Neutrophil (primary cell): ENCODE results near the gene KIFC3.
A peak's percentile ranks its signal among the peaks of the same experiment; 100 is the strongest.
"Not testable (repeated sequence)": the region's sequence is repeated elsewhere in the genome, so short reads cannot be mapped to it uniquely, and the experiment has no call there.

ENCODE experiments used
- H3K27ac ChIP-seq: fragments of 200-600 bp; sonication (generic); 2 replicates; pipeline ENCODE4 v1.5.1; 2016; ENCODE audit warnings: mild to moderate bottlenecking, moderate library complexity
- H3K27me3 ChIP-seq: fragments of 200-600 bp; sonication (generic); 2 replicates; pipeline ENCODE4 v1.6.0; 2016; ENCODE audit warnings: mild to moderate bottlenecking
- H3K36me3 ChIP-seq: fragments of 200-600 bp; sonication (generic); 2 replicates; pipeline ENCODE4 v1.5.1; 2017
- H3K4me1 ChIP-seq, 2 experiments: fragments of 200-600 bp in 1 of 2; sonication (generic) in 1 of 2; 1 replicate in 1 of 2; 2 replicates in 1 of 2; pipeline versions ENCODE4 v1.5.1 to v1.6.1; 2013 to 2016; ENCODE audit warnings: low read depth in 1 of 2, low read length in 1 of 2, mild to moderate bottlenecking in 1 of 2, moderate library complexity in 1 of 2; ENCODE audit not compliant: control insufficient read depth in 1 of 2, insufficient read depth in 1 of 2
- H3K4me3 ChIP-seq, 2 experiments: fragments of 200-600 bp in 1 of 2; sonication (generic) in 1 of 2; 1 replicate in 1 of 2; 2 replicates in 1 of 2; pipeline ENCODE4 v1.5.1; 2013 to 2016; ENCODE audit warnings: low read depth in 1 of 2, low read length in 1 of 2, mild to moderate bottlenecking in 1 of 2, moderate library complexity in 1 of 2
- H3K9me3 ChIP-seq: fragments of 200-600 bp; sonication (generic); 2 replicates; pipeline ENCODE4 v1.5.1; 2016
- CTCF ChIP-seq: fragments of 200-600 bp; sonication (generic); IDR thresholded peaks from 2 replicates; pipeline ENCODE4 v1.5.1; 2016; ENCODE audit warnings: antibody characterized with exemption

KIFC3 gene

GRCh38 chr16:57721356-57722209, 80.7 kb downstream of the KIFC3 start:
- Histone ChIP-seq H3K4me1 (no peaks in the 10 kb centered on the region), H3K27ac (no peak overlapping the region), H3K4me3 (no peak overlapping the region), H3K9me3 (no peaks in the 10 kb centered on the region), H3K36me3 (no peaks in the 10 kb centered on the region), H3K27me3 (no peaks in the 10 kb centered on the region)
- TF ChIP-seq CTCF: no peak

- H3K9me3 ChIP-seq: no peaks in the 10 kb centered on the region
- peak overlapping the region; percentile 15 for H3K27ac ChIP-seq
- H3K4me3 ChIP-seq: no peak overlapping the region
- no peaks in the 10 kb centered on the region for H3K27me3 ChIP-seq
- H3K36me3 ChIP-seq: no peaks in the 10 kb centered on the region
- no peaks in the 10 kb centered on the region for H3K4me1 ChIP-seq
- peak; percentile 82 for TF ChIP-seq CTCF
Observed at GRCh38 chr16:57720142-57720575, 82.1 kb downstream of the KIFC3 start.

- Histone ChIP-seq H3K27ac (no peak overlapping the region), H3K9me3 (no peaks in the 10 kb centered on the region), H3K36me3 (no peaks in the 10 kb centered on the region), H3K4me1 (no peaks in the 10 kb centered on the region), H3K4me3 (no peak overlapping the region), H3K27me3 (no peaks in the 10 kb centered on the region)
- TF ChIP-seq CTCF: no peak
Observed at GRCh38 chr16:57714047-57714446, 88.2 kb downstream of the KIFC3 start.

- H3K9me3 ChIP-seq: no peaks in the 10 kb centered on the region
- no peaks in the 10 kb centered on the region for H3K36me3 ChIP-seq
- no peaks in the 10 kb centered on the region for H3K4me1 ChIP-seq
- no peaks in the 10 kb centered on the region for H3K27me3 ChIP-seq
- H3K4me3 ChIP-seq: no peak overlapping the region
- TF ChIP-seq CTCF: no peak
- no peak overlapping the region for H3K27ac ChIP-seq
Observed at GRCh38 chr16:57713596-57713995, 88.7 kb downstream of the KIFC3 start.

GRCh38 chr16:57712569-57712968, 89.7 kb downstream of the KIFC3 start:
- H3K9me3 ChIP-seq, H3K27ac ChIP-seq, H3K27me3 ChIP-seq, H3K36me3 ChIP-seq, H3K4me1 ChIP-seq, H3K4me3 ChIP-seq: not testable (repeated sequence)

GRCh38 chr16:57711993-57712392, 90.3 kb downstream of the KIFC3 start:
- H3K9me3 ChIP-seq: no peaks in the 10 kb centered on the region
- TF ChIP-seq CTCF: no peak
- no peaks in the 10 kb centered on the region for H3K36me3 ChIP-seq
- no peaks in the 10 kb centered on the region for H3K27me3 ChIP-seq
- no peak overlapping the region for H3K27ac ChIP-seq
- no peaks in the 10 kb centered on the region for H3K4me1 ChIP-seq
- no peak overlapping the region for H3K4me3 ChIP-seq
